HEK293 (cell line): ENCODE measurements around the gene LIN7A.

Source experiments
- CTCF ChIA-PET: fragments of 350-600 bp; formaldehyde crosslinking; extraction: SDS; loops from one replicate; lab custom pipeline; 2021; ENCODE audit warnings: antibody characterized with exemption; lab: Yijun Ruan, JAX
- POLR2A ChIA-PET: fragments of 300-600 bp; formaldehyde crosslinking; extraction: SDS; loops from one replicate; lab custom pipeline; 2020; ENCODE audit warnings: antibody characterized with exemption, inconsistent platforms; lab: Yijun Ruan, JAX
- H3K27ac ChIP-seq: fragments of 200-500 bp; sonication (Bioruptor generic); 2 replicates; pipeline ENCODE4 v1.5.1; 2014; ENCODE audit warnings: low read depth, low read length, control low read depth, inconsistent platforms; ENCODE audit errors: extremely low read depth
- H3K36me3 ChIP-seq, 2 experiments: fragments of 200-500 bp in 1 of 2; sonication (Bioruptor generic) in 1 of 2; 1 replicate in 1 of 2; 2 replicates in 1 of 2; pipeline ENCODE4 v1.5.1; 2014 to 2017; ENCODE audit warnings: inconsistent platforms in 2 of 2, low read length in 2 of 2; ENCODE audit not compliant: control insufficient read depth in 2 of 2, insufficient read depth in 1 of 2
- H3K4me1 ChIP-seq: fragments of 200-500 bp; sonication (Bioruptor generic); 2 replicates; pipeline ENCODE4 v1.5.1; 2014; ENCODE audit warnings: mild to moderate bottlenecking, low read length, inconsistent platforms; ENCODE audit not compliant: control insufficient read depth, insufficient read depth
- H3K4me3 ChIP-seq: 2 replicates; pipeline ENCODE4 v1.5.1; 2011; ENCODE audit warnings: low read depth, mild to moderate bottlenecking, control low read depth, low read length, moderate library complexity
- H3K9me3 ChIP-seq: fragments of 200-500 bp; sonication (Bioruptor generic); 2 replicates; pipeline ENCODE4 v1.5.1; 2014; ENCODE audit warnings: low read depth, low read length, inconsistent platforms; ENCODE audit not compliant: control insufficient read depth, insufficient read depth
- BCL11A ChIP-seq: fragments of 450-650 bp; formaldehyde crosslinking; IDR thresholded peaks from 2 replicates; pipeline ENCODE4 v1.5.1; 2016; ENCODE audit warnings: low read depth, missing biosample characterization, missing genetic modification characterization
- BCL11B ChIP-seq: fragments of 450-650 bp; formaldehyde crosslinking; IDR thresholded peaks from 2 replicates; pipeline ENCODE4 v1.5.1; 2016; ENCODE audit warnings: low read depth, missing biosample characterization, missing genetic modification characterization
- GFI1B ChIP-seq: fragments of 450-650 bp; formaldehyde crosslinking; IDR thresholded peaks from 2 replicates; pipeline ENCODE4 v1.5.1; 2016; ENCODE audit warnings: missing biosample characterization, missing genetic modification characterization
- HOXA7 ChIP-seq: sonication (generic); formaldehyde crosslinking; IDR thresholded peaks from 2 replicates; pipeline ENCODE4 v1.8.1; 2022; ENCODE audit warnings: missing genetic modification reagents, borderline replicate concordance
- HOXD13 ChIP-seq: sonication (generic); formaldehyde crosslinking; IDR thresholded peaks from 2 replicates; pipeline ENCODE4 v1.8.0; 2022; ENCODE audit warnings: missing genetic modification reagents, borderline replicate concordance
- KLF10 ChIP-seq: fragments of 450-650 bp; IDR thresholded peaks from 2 replicates; pipeline ENCODE4 v1.5.1; 2018; ENCODE audit warnings: missing biosample characterization, mild to moderate bottlenecking, missing genetic modification characterization
- OSR2 ChIP-seq: fragments of 450-650 bp; formaldehyde crosslinking; IDR thresholded peaks from 2 replicates; pipeline ENCODE4 v1.5.1; 2016; ENCODE audit warnings: missing biosample characterization, missing genetic modification characterization
- PRDM10 ChIP-seq: fragments of 450-650 bp; formaldehyde crosslinking; IDR thresholded peaks from 2 replicates; pipeline ENCODE4 v1.5.1; 2016; ENCODE audit warnings: missing biosample characterization, missing genetic modification characterization
- SP2 ChIP-seq: fragments of 450-650 bp; formaldehyde crosslinking; IDR thresholded peaks from 2 replicates; pipeline ENCODE4 v1.5.1; 2016; ENCODE audit warnings: missing biosample characterization, missing genetic modification characterization
- ZFHX2 ChIP-seq: fragments of 450-650 bp; formaldehyde crosslinking; conservative IDR thresholded peaks from 2 replicates; pipeline ENCODE4 v1.5.1; 2016; ENCODE audit warnings: missing biosample characterization, missing genetic modification characterization
- ZFP41 ChIP-seq: fragments of 450-650 bp; formaldehyde crosslinking; IDR thresholded peaks from 2 replicates; pipeline ENCODE4 v1.5.1; 2016; ENCODE audit warnings: missing biosample characterization, missing genetic modification characterization, borderline replicate concordance
- ZNF114 ChIP-seq: fragments of 450-650 bp; formaldehyde crosslinking; IDR thresholded peaks from 2 replicates; pipeline ENCODE4 v1.5.0; 2017; ENCODE audit warnings: missing biosample characterization, missing genetic modification characterization
- ZNF121 ChIP-seq: fragments of 450-650 bp; formaldehyde crosslinking; IDR thresholded peaks from 2 replicates; pipeline ENCODE4 v1.5.1; 2016; ENCODE audit warnings: missing biosample characterization, missing genetic modification characterization
- ZNF132 ChIP-seq: fragments of 450-650 bp; formaldehyde crosslinking; IDR thresholded peaks from 2 replicates; pipeline ENCODE4 v1.5.1; 2017; ENCODE audit warnings: missing biosample characterization, missing genetic modification characterization, borderline replicate concordance
- ZNF138 ChIP-seq: fragments of 450-650 bp; formaldehyde crosslinking; IDR thresholded peaks from 2 replicates; pipeline ENCODE4 v1.5.1; 2016; ENCODE audit warnings: missing biosample characterization, missing genetic modification characterization, borderline replicate concordance
- ZNF16 ChIP-seq: fragments of 450-650 bp; formaldehyde crosslinking; IDR thresholded peaks from 2 replicates; pipeline ENCODE4 v1.5.1; 2016; ENCODE audit warnings: low read depth, missing biosample characterization, missing genetic modification characterization
- ZNF221 ChIP-seq: fragments of 450-650 bp; formaldehyde crosslinking; IDR thresholded peaks from 2 replicates; pipeline ENCODE4 v1.5.1; 2017; ENCODE audit warnings: missing biosample characterization, missing genetic modification characterization, borderline replicate concordance
- ZNF394 ChIP-seq: fragments of 450-650 bp; formaldehyde crosslinking; IDR thresholded peaks from 2 replicates; pipeline ENCODE4 v1.5.1; 2016; ENCODE audit warnings: missing biosample characterization, missing genetic modification characterization, mild to moderate bottlenecking, moderate library complexity, borderline replicate concordance
- ZNF404 ChIP-seq: fragments of 450-650 bp; formaldehyde crosslinking; IDR thresholded peaks from 2 replicates; pipeline ENCODE4 v1.5.1; 2017; ENCODE audit warnings: missing biosample characterization, missing genetic modification characterization
- ZNF426 ChIP-seq: fragments of 450-650 bp; formaldehyde crosslinking; IDR thresholded peaks from 2 replicates; pipeline ENCODE4 v1.5.1; 2017; ENCODE audit warnings: missing biosample characterization, missing genetic modification characterization, mild to moderate bottlenecking, inconsistent platforms, moderate library complexity
- ZNF501 ChIP-seq: fragments of 450-650 bp; formaldehyde crosslinking; IDR thresholded peaks from 2 replicates; pipeline ENCODE4 v1.5.1; 2016; ENCODE audit warnings: missing biosample characterization, missing genetic modification characterization
- ZNF514 ChIP-seq: fragments of 450-650 bp; formaldehyde crosslinking; IDR thresholded peaks from 2 replicates; pipeline ENCODE4 v1.5.1; 2016; ENCODE audit warnings: missing biosample characterization, missing genetic modification characterization
- ZNF558 ChIP-seq: fragments of 450-650 bp; formaldehyde crosslinking; IDR thresholded peaks from 2 replicates; pipeline ENCODE4 v1.5.1; 2016; ENCODE audit warnings: missing biosample characterization, missing genetic modification characterization
- ZNF560 ChIP-seq: fragments of 450-650 bp; formaldehyde crosslinking; IDR thresholded peaks from 2 replicates; pipeline ENCODE4 v1.5.1; 2017; ENCODE audit warnings: missing biosample characterization, missing genetic modification characterization, borderline replicate concordance
- ZNF585B ChIP-seq: fragments of 450-650 bp; formaldehyde crosslinking; IDR thresholded peaks from 2 replicates; pipeline ENCODE4 v1.5.1; 2016; ENCODE audit warnings: missing biosample characterization, missing genetic modification characterization
- ZNF600 ChIP-seq: fragments of 450-650 bp; formaldehyde crosslinking; IDR thresholded peaks from 2 replicates; pipeline ENCODE4 v1.5.1; 2016; ENCODE audit warnings: missing biosample characterization, missing genetic modification characterization
- ZNF621 ChIP-seq: fragments of 450-650 bp; formaldehyde crosslinking; IDR thresholded peaks from 2 replicates; pipeline ENCODE4 v1.5.1; 2017; ENCODE audit warnings: missing biosample characterization, missing genetic modification characterization
- ZNF626 ChIP-seq: fragments of 450-650 bp; sonication (Bioruptor Pico); formaldehyde crosslinking; IDR thresholded peaks from 2 replicates; pipeline ENCODE4 v1.5.1; 2018; ENCODE audit warnings: missing biosample characterization, missing genetic modification characterization, inconsistent platforms
- ZNF654 ChIP-seq: fragments of 450-650 bp; formaldehyde crosslinking; IDR thresholded peaks from 2 replicates; pipeline ENCODE4 v1.5.1; 2016; ENCODE audit warnings: low read depth, missing biosample characterization, missing genetic modification characterization
- ZNF677 ChIP-seq: fragments of 450-650 bp; IDR thresholded peaks from 2 replicates; pipeline ENCODE4 v1.5.0; 2018; ENCODE audit warnings: missing biosample characterization, mild to moderate bottlenecking, missing genetic modification characterization, moderate library complexity
- ZNF701 ChIP-seq: fragments of 450-650 bp; formaldehyde crosslinking; IDR thresholded peaks from 2 replicates; pipeline ENCODE4 v1.5.1; 2016; ENCODE audit warnings: missing biosample characterization, missing genetic modification characterization
- ZNF76 ChIP-seq: fragments of 450-650 bp; formaldehyde crosslinking; IDR thresholded peaks from 2 replicates; pipeline ENCODE4; 2016; ENCODE audit warnings: low read depth, missing biosample characterization, missing genetic modification characterization, borderline replicate concordance
- ZNF830 ChIP-seq: fragments of 450-650 bp; IDR thresholded peaks from 2 replicates; pipeline ENCODE4 v1.5.0; 2018; ENCODE audit warnings: missing biosample characterization, missing genetic modification characterization, low read depth, mild to moderate bottlenecking, moderate library complexity

LIN7A gene

GRCh38 chr12:80825506-80825905 lies 112.2 kb downstream of the LIN7A start:
- no peak overlapping the region for H3K4me3 ChIP-seq
- ChIA-PET CTCF (no interaction called here), POLR2A (no interaction called here)
- no peaks in the 10 kb centered on the region for H3K4me1 ChIP-seq
- H3K27ac ChIP-seq: no peak overlapping the region
- no peaks in the 10 kb centered on the region for H3K36me3 ChIP-seq
- no peaks in the 10 kb centered on the region for H3K9me3 ChIP-seq
- TF ChIP-seq ZNF404 (tag by site-specific recombination) (no peak), ZNF121 (no peak), ZFP41 (tag by site-specific recombination) (no peak), ZNF221 (tag by site-specific recombination) (no peak), SP2 (tag by site-specific recombination) (no peak), ZNF585B (tag by site-specific recombination) (no peak), HOXD13 (no peak), ZNF558 (no peak)

GRCh38 chr12:80823393-80823792 lies 114.3 kb downstream of the LIN7A start:
- Histone ChIP-seq H3K4me3 (no peak overlapping the region), H3K36me3 (no peaks in the 10 kb centered on the region), H3K4me1 (no peaks in the 10 kb centered on the region), H3K9me3 (no peaks in the 10 kb centered on the region), H3K27ac (no peak overlapping the region)
- no peak for TF ChIP-seq ZNF701 (tag by site-specific recombination)
- no peak for TF ChIP-seq ZNF560 (tag by site-specific recombination)
- no peak for TF ChIP-seq ZNF830
- TF ChIP-seq ZNF501 (tag by site-specific recombination): no peak
- TF ChIP-seq OSR2 (tag by site-specific recombination): no peak
- no peak for TF ChIP-seq BCL11B
- no peak for TF ChIP-seq ZNF654 (tag by site-specific recombination)
- TF ChIP-seq ZNF16: no peak
- no peak for TF ChIP-seq ZNF138 (tag by site-specific recombination)
- no peak for TF ChIP-seq ZNF626
- TF ChIP-seq ZNF677 (tag by site-specific recombination): no peak
- no peak for TF ChIP-seq ZNF132
- no peak for TF ChIP-seq ZNF114 (tag by site-specific recombination)
- TF ChIP-seq KLF10: no peak
- no peak for TF ChIP-seq ZNF600 (tag by site-specific recombination)
- no peak for TF ChIP-seq ZNF76
- TF ChIP-seq ZNF394: no peak
- TF ChIP-seq ZNF514 (tag by site-specific recombination): no peak
- no peak for TF ChIP-seq BCL11A (tag by site-specific recombination)
- CTCF ChIA-PET: no interaction called here
- POLR2A ChIA-PET: no interaction called here

- H3K36me3 ChIP-seq: no peaks in the 10 kb centered on the region
- no peaks in the 10 kb centered on the region for H3K4me1 ChIP-seq
- POLR2A ChIA-PET: no interaction called here
- no peak overlapping the region for H3K4me3 ChIP-seq
- no peak overlapping the region for H3K27ac ChIP-seq
- CTCF ChIA-PET: interaction anchor here (0.6 to 0.7 kb wide), 2 partner anchors 22 to 28 kb away, joined by 3 read pairs; no protein-coding TSS in a partner anchor
- H3K9me3 ChIP-seq: no peaks in the 10 kb centered on the region
- TF ChIP-seq GFI1B (tag by site-specific recombination): no peak
- no peak for TF ChIP-seq ZFHX2 (tag by site-specific recombination)
- TF ChIP-seq PRDM10 (tag by site-specific recombination): peak; percentile 60
- no peak for TF ChIP-seq ZNF830
- TF ChIP-seq ZNF426 (tag by site-specific recombination): no peak
- TF ChIP-seq ZNF621 (tag by site-specific recombination): no peak
- no peak for TF ChIP-seq HOXA7
Measured at GRCh38 chr12:80821513-80822000, 116.2 kb downstream of the LIN7A start.
